Ishikawa (cell line): ENCODE measurements around the gene ATP6V1F.

Source experiments
- CEBPB ChIP-seq: IDR thresholded peaks from 2 replicates; pipeline ENCODE4 v1.6.1; 2012
- CREB1 ChIP-seq: IDR thresholded peaks from 2 replicates; pipeline ENCODE4 v1.6.1; 2012; ENCODE audit warnings: low read depth
- EGR1 ChIP-seq: IDR thresholded peaks from 2 replicates; pipeline ENCODE4 v1.6.1; 2012
- EP300 ChIP-seq: IDR thresholded peaks from 2 replicates; pipeline ENCODE4 v1.6.1; 2012; ENCODE audit warnings: borderline replicate concordance
- FOXM1 ChIP-seq: IDR thresholded peaks from 2 replicates; pipeline ENCODE4 v1.6.1; 2012; ENCODE audit warnings: low read depth, borderline replicate concordance
- NFIC ChIP-seq: IDR thresholded peaks from 2 replicates; pipeline ENCODE4 v1.6.1; 2012
- RAD21 ChIP-seq: IDR thresholded peaks from 2 replicates; pipeline ENCODE4 v1.6.1; 2012; ENCODE audit warnings: low read depth
- TAF1 ChIP-seq: IDR thresholded peaks from 2 replicates; pipeline ENCODE4 v1.6.1; 2012; ENCODE audit warnings: low read depth, mild to moderate bottlenecking
- YY1 ChIP-seq: IDR thresholded peaks from 2 replicates; pipeline ENCODE4 v1.6.1; 2012; ENCODE audit warnings: low read depth
- TF ChIP-seq, protein P1 (sequence below): IDR thresholded peaks from 2 replicates; pipeline ENCODE4 v1.6.1; 2012
- TF ChIP-seq, protein P2 (sequence below): IDR thresholded peaks from 2 replicates; pipeline ENCODE4 v1.6.1; 2012; ENCODE audit warnings: low read depth, mild to moderate bottlenecking

DNA sequence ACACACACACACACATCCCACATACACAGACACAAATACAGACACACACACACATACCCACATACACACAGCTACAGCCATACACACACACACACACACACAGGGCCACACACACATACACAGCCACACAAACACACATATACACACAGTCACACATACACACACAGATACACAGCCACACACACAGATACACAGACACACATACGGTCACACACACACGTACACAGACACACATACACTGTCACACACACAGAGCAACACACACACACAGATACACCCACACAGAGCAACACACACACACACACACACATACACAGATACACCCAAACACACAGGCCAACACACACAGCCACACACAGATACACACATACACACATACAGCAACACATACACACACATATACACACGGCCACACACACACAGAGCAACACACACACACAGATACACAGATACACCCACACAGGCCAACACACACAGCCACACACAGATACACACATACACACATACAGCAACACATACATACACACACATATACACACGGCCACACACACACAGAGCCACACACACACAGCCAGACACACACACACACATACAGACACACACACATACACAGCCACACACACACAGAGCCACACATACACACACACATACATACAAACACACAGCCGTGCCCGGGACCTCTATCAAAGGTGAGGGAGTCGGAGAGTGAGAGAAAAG lies 25.5 kb downstream of the ATP6V1F start:
- TF ChIP-seq, protein P1, sequence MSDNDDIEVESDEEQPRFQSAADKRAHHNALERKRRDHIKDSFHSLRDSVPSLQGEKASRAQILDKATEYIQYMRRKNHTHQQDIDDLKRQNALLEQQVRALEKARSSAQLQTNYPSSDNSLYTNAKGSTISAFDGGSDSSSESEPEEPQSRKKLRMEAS: no peak
- TF ChIP-seq EP300 (no peak), CEBPB (no peak), RAD21 (no peak), FOXM1 (no peak), TAF1 (no peak), CREB1 (no peak), NFIC (no peak), EGR1 (no peak), YY1 (no peak)
- TF ChIP-seq, protein P2, sequence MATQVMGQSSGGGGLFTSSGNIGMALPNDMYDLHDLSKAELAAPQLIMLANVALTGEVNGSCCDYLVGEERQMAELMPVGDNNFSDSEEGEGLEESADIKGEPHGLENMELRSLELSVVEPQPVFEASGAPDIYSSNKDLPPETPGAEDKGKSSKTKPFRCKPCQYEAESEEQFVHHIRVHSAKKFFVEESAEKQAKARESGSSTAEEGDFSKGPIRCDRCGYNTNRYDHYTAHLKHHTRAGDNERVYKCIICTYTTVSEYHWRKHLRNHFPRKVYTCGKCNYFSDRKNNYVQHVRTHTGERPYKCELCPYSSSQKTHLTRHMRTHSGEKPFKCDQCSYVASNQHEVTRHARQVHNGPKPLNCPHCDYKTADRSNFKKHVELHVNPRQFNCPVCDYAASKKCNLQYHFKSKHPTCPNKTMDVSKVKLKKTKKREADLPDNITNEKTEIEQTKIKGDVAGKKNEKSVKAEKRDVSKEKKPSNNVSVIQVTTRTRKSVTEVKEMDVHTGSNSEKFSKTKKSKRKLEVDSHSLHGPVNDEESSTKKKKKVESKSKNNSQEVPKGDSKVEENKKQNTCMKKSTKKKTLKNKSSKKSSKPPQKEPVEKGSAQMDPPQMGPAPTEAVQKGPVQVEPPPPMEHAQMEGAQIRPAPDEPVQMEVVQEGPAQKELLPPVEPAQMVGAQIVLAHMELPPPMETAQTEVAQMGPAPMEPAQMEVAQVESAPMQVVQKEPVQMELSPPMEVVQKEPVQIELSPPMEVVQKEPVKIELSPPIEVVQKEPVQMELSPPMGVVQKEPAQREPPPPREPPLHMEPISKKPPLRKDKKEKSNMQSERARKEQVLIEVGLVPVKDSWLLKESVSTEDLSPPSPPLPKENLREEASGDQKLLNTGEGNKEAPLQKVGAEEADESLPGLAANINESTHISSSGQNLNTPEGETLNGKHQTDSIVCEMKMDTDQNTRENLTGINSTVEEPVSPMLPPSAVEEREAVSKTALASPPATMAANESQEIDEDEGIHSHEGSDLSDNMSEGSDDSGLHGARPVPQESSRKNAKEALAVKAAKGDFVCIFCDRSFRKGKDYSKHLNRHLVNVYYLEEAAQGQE: no peak
